ENCODE data around the gene TUSC7. TPM values are rescaled to one million over a fixed set of nuclear protein-coding genes. Genes with fewer than 3 reads are reported as not detected.

Gene TUSC7
- total and polyA plus RNA-seq, 2 of the 8 experiments (the other 6 are each of a cell fraction or from before 2014, with no cell fraction given) = not detected

DNA sequence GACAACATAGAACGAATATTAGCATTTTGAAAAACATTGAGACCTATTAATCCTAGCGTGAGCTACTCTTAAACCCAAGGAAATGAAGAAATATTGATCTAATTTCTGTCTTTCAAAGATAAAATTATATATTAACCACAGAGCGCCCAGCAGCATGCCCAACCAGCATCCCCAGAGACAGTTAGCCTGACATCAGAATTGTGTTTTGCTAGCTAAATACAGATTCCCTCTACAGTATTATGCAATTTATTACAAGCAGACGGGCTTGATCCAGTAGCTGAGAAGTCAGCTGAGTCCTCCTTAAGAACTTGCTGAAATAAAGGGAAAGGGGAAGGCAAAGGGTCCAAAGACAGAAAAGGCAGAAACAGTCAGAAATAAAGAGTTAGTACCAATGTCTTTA is 7.2 kb upstream of the TUSC7 start:
- CTCF ChIA-PET (ENCODE audit: partially characterized antibody) = interaction anchor here (1.1 kb wide), 1 partner anchor 87 kb away, joined by 3 read pairs; no protein-coding TSS in a partner anchor
- H3K56ac ChIP-seq (replicated peaks; ENCODE audit: insufficient read length, low read depth, low read length) = no peak overlapping the region
- no peaks in the 10 kb centered on the region for H3K4me1 ChIP-seq (replicated peaks in 1 of 4; ENCODE audit: control insufficient read depth in 3 of 4, insufficient read depth in 4 of 4, low read length in 3 of 4)
- no peak overlapping the region for H3K4me3 ChIP-seq (ENCODE audit: extremely low read depth in 1 of 4, insufficient read depth in 2 of 4, low read depth in 3 of 4, low read length in 4 of 4)
- H3K4me2 ChIP-seq (ENCODE audit: insufficient read depth in 1 of 2, low read depth in 2 of 2, low read length in 2 of 2) = no peak overlapping the region
- no peak for FAIRE-seq
- H3K27ac ChIP-seq (ENCODE audit: low read depth, low read length) = no peak overlapping the region
- no peaks in the 10 kb centered on the region for H3K27me3 ChIP-seq (replicated peaks in 1 of 4; ENCODE audit: control insufficient read depth in 3 of 4, extremely low read depth in 1 of 4, insufficient read depth in 3 of 4, low read length in 3 of 4)
- no peak overlapping the region for H2BK20ac ChIP-seq (ENCODE audit: low read length)
- H4K5ac ChIP-seq (ENCODE audit: insufficient read length, low read depth, low read length) = no peak overlapping the region
- H3K14ac ChIP-seq (ENCODE audit: insufficient read length) = no peak overlapping the region
- no peak overlapping the region for H2AK5ac ChIP-seq (ENCODE audit: low read depth, low read length)
- 86% methylated on average over 4 of the region's 4 CpGs; no CpG with 5 or more reads in 1 of the 2 experiments for WGBS, 2 experiments (ENCODE audit: extremely low coverage in 1 of 2, insufficient coverage in 1 of 2, insufficient read length in 1 of 2, insufficient replicate concordance in 2 of 2, low coverage in 1 of 2, low lambda C conversion rate in 2 of 2, missing lambda C conversion rate in 1 of 2)
- no peaks in the 10 kb centered on the region for H3K79me1 ChIP-seq (ENCODE audit: low read depth, low read length)
- no peak overlapping the region for H2BK120ac ChIP-seq (replicated peaks; ENCODE audit: low read depth, low read length)
- no peak overlapping the region for H3K4ac ChIP-seq (replicated peaks; ENCODE audit: insufficient read length, low read depth, low read length)
- no peak overlapping the region for H2BK12ac ChIP-seq (ENCODE audit: low read depth, low read length)
- H4K20me1 ChIP-seq (replicated peaks in 1 of 2; ENCODE audit: control insufficient read depth in 1 of 2, insufficient read depth in 2 of 2, low read length in 2 of 2) = no peaks in the 10 kb centered on the region
- H3K23me2 ChIP-seq (ENCODE audit: low read depth, low read length) = no peaks in the 10 kb centered on the region; the same call in 1 of the 2 replicates
- no peak overlapping the region for H2AFZ ChIP-seq (ENCODE audit: low read length)
- H2BK15ac ChIP-seq (ENCODE audit: low read length) = no peak overlapping the region
- no peak overlapping the region for H3K18ac ChIP-seq (ENCODE audit: extremely low read depth, low read length)
- DNase-seq (ENCODE audit: low read depth in 1 of 2, low spot score in 2 of 2) = no peak
- no peak overlapping the region for H4K8ac ChIP-seq (ENCODE audit: extremely low read depth, insufficient read depth, low read length)
- no peak overlapping the region for H4K91ac ChIP-seq (replicated peaks; ENCODE audit: insufficient read length, low read length)
- H3K36me3 ChIP-seq (ENCODE audit: control insufficient read depth in 2 of 4, insufficient read depth in 4 of 4, low read length in 3 of 4) = no peaks in the 10 kb centered on the region
- no peaks in the 10 kb centered on the region for H3K79me2 ChIP-seq (ENCODE audit: control insufficient read depth in 1 of 2, insufficient read depth in 2 of 2, low read length in 2 of 2)
- H2BK5ac ChIP-seq (ENCODE audit: low read depth, low read length) = no peak overlapping the region
- no peaks in the 10 kb centered on the region for H3K9me3 ChIP-seq (ENCODE audit: insufficient read depth in 2 of 2, low read depth in 1 of 2, low read length in 1 of 2)
- no peak overlapping the region for H3K23ac ChIP-seq (ENCODE audit: insufficient read length)
- POLR2A ChIA-PET (ENCODE audit: partially characterized antibody) = no interaction called here
- H3K9ac ChIP-seq (replicated peaks in 1 of 4; ENCODE audit: extremely low read depth in 1 of 4, low read depth in 3 of 4, low read length in 3 of 4) = no peak overlapping the region
- no peak for TF ChIP-seq ZNF274 (IDR thresholded peaks at IDR 0.05; ENCODE audit: borderline replicate concordance, extremely low read depth, low read length)
- no peak for TF ChIP-seq TAF1 (IDR thresholded peaks at IDR 0.05; ENCODE audit: low read depth, low read length)
- no peak for TF ChIP-seq CEBPB (IDR thresholded peaks at IDR 0.05; ENCODE audit: low read depth, low read length)
- no peak for TF ChIP-seq CREB1 (IDR thresholded peaks at IDR 0.05)
- TF ChIP-seq BCL11A (IDR thresholded peaks at IDR 0.05; ENCODE audit: low read depth in 2 of 2, low read length in 2 of 2) = no peak
- no peak for TF ChIP-seq JUN (IDR thresholded peaks at IDR 0.05; ENCODE audit: low read depth, low read length)
- TF ChIP-seq KDM1A (IDR thresholded peaks at IDR 0.05; ENCODE audit: borderline replicate concordance, low read length) = no peak
- no peak for TF ChIP-seq USF2 (IDR thresholded peaks at IDR 0.05; ENCODE audit: low read length)
- TF ChIP-seq ASH2L (IDR thresholded peaks at IDR 0.05; ENCODE audit: low read length) = no peak
- TF ChIP-seq RFX5 (IDR thresholded peaks at IDR 0.05; ENCODE audit: borderline replicate concordance, low read depth, low read length) = no peak
- TF ChIP-seq SP1 (IDR thresholded peaks at IDR 0.05; ENCODE audit: low read depth, low read length) = no peak
- TF ChIP-seq ATF3 (IDR thresholded peaks at IDR 0.05; ENCODE audit: insufficient read depth, low read depth, low read length) = no peak
- TF ChIP-seq JUND (IDR thresholded peaks at IDR 0.05; ENCODE audit: low read length) = no peak
- TF ChIP-seq MAX (IDR thresholded peaks at IDR 0.05) = no peak
- no peak for TF ChIP-seq TEAD4 (IDR thresholded peaks at IDR 0.05; ENCODE audit: low read depth, low read length)
